ENCODE measurements around the gene ACLY.

ACLY gene

DNA sequence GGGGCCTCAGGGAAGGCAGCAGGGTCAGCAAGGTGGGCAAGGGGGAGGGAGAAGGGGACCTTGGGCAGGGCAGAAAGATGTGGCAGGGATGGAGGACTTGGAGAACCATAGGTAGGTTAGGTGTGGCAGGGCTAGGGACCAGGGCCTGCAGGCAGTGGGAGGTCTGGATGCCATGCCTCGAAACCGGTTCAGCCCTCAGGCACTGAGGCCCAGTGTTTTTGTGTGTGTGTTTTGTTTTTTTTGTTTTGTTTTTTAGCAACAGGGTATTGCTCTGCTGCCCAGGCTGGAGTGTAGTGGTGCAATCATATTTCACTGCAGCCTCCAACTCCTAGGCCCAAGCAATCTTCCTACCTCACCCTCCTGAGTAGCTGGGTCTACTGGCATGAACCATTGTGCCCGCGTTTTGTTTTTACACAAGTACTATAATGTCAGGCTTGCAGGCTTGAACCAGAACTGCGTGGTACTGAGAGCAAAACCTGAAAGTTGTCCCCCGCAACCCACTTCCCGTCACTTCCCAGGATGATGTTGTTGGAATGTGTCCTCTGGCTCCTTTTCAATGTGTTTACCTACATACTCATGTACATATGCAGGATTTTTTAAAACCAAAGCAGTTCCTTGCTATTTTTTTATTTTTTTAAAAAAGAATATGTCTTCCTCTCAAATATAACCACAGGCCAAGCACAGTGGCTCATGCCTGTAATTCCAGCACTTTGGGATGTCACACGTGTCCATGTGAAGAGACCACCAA, 24.0 kb upstream of the ACLY start:
- Histone ChIP-seq H3K36me3 (peaks cover under 1% of the 10 kb centered on the region), H3K4me3 (ENCODE audit: low read depth, low read length) (no peak overlapping the region), H3K9me3 (no peaks in the 10 kb centered on the region), H3K4me1 (peaks cover 17% of the 10 kb centered on the region), H3K27me3 (no peaks in the 10 kb centered on the region)
- TF ChIP-seq, protein P1, sequence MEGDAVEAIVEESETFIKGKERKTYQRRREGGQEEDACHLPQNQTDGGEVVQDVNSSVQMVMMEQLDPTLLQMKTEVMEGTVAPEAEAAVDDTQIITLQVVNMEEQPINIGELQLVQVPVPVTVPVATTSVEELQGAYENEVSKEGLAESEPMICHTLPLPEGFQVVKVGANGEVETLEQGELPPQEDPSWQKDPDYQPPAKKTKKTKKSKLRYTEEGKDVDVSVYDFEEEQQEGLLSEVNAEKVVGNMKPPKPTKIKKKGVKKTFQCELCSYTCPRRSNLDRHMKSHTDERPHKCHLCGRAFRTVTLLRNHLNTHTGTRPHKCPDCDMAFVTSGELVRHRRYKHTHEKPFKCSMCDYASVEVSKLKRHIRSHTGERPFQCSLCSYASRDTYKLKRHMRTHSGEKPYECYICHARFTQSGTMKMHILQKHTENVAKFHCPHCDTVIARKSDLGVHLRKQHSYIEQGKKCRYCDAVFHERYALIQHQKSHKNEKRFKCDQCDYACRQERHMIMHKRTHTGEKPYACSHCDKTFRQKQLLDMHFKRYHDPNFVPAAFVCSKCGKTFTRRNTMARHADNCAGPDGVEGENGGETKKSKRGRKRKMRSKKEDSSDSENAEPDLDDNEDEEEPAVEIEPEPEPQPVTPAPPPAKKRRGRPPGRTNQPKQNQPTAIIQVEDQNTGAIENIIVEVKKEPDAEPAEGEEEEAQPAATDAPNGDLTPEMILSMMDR (IDR thresholded peaks at IDR 0.05; ENCODE audit: low read depth, low read length), result no peak
- no peak for DNase-seq

DNA sequence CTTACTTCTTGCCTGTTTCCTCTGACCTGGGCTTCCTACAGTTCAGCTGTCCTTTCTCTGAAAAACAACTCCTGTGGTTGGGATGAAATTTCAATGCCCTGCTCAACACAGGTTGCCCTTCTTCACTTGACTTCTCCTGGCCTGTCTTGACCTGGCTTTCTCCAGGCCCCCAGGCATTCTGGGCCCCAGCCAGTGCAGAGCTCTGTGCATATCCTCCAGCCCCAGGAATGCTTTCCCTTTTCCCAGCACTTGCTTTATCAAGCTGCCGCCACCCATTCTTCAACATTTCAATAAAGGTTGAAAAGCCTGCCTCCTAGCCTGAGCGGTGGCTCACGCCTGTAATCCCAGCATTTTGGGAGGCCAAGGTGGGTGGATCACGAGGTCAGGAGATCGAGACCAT, 22.4 kb upstream of the ACLY start:
- Histone ChIP-seq H3K9me3 (no peaks in the 10 kb centered on the region), H3K4me3 (ENCODE audit: low read depth, low read length) (no peak overlapping the region), H3K4me1 (peaks cover 20% of the 10 kb centered on the region), H3K36me3 (peaks cover 11% of the 10 kb centered on the region), H3K27me3 (no peaks in the 10 kb centered on the region)
- TF ChIP-seq, protein P1 (IDR thresholded peaks at IDR 0.05; ENCODE audit: low read depth, low read length), result no peak
- no peak for DNase-seq

DNA sequence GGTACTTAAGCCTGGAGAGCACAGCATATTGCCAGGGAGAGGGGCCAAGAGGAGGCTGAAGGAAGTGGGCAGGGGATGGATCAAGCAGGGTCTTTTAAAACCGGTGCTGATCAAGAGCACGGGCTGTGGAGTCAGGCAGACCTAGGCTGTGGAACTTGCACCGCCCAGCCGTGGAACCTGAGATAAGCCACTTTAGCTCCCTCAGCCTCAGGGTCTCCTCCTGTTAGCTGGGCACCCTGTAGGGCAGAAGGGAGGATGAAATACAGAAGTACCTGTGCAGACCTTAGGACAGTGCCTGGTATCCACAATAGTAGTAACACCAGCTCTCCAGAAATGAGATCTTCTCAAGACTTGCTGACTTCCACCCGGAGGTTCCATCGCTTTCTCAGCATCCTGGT, 20.9 kb upstream of the ACLY start:
- TF ChIP-seq, protein P1 (IDR thresholded peaks at IDR 0.05; ENCODE audit: low read depth, low read length), result no peak
- no peaks in the 10 kb centered on the region for H3K9me3 ChIP-seq
- peaks cover 20% of the 10 kb centered on the region for H3K4me1 ChIP-seq
- no peaks in the 10 kb centered on the region for H3K27me3 ChIP-seq
- peaks cover 22% of the 10 kb centered on the region for H3K36me3 ChIP-seq
- DNase-seq, result no peak
- no peak overlapping the region for H3K4me3 ChIP-seq (ENCODE audit: low read depth, low read length)

GRCh38 chr17:41939044-41939692, 20.4 kb upstream of the ACLY start:
- H3K4me1 ChIP-seq, result peaks cover 20% of the 10 kb centered on the region
- no peaks in the 10 kb centered on the region for H3K27me3 ChIP-seq
- H3K36me3 ChIP-seq, result peaks cover 22% of the 10 kb centered on the region
- TF ChIP-seq, protein P1 (IDR thresholded peaks at IDR 0.05; ENCODE audit: low read depth, low read length), result no peak
- no peaks in the 10 kb centered on the region for H3K9me3 ChIP-seq
- no peak for DNase-seq
- H3K4me3 ChIP-seq (ENCODE audit: low read depth, low read length), result no peak overlapping the region

DNA sequence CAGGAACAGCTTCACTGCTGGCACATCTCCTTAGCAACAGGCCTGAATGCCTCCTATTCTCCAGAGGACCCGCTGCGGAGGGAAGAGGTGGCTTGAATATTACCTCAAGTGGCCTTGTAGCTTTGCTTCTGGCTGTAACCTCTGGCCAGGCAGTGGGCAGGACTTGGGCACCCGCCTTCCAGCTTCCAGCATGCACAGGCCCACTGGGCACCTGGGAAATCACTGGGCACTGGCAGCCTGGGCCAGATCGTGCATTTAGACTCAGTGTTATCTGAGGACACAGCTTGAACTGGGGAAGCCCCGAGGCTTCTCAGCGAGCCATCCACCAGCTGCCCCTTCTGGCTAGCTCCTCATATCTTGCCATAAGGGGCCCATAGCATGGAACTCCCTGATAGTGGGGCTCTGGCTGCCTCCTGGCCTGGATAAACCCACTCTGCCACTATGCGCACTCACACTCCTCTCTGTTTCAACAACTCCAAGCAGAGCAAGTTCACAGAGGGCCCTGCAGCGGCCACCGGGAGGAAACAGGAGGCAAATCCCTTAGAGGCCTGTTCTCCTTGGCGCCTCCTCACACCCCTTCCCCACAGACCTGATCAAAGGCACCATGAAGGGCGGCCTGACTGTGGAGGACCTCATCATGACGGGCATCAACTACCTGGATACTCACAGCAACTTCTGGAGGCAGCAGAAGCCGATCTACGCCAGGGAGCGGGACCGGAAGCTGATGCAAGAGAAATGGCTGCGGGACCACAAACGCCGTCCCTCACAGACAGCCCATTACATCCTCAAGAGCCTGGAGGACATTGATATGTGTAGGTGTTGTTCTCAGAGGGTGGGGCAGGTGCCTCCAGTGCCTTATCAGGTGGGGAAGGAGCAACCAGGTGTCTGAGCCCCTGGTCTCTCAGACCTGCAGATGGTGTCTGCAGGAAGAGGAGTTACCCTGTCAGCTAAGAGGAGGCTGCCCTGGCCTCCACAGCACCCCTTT, 19.5 kb upstream of the ACLY start:
- Histone ChIP-seq H3K4me3 (ENCODE audit: low read depth, low read length) (no peak overlapping the region), H3K27me3 (no peaks in the 10 kb centered on the region), H3K9me3 (no peaks in the 10 kb centered on the region), H3K36me3 (peaks cover 22% of the 10 kb centered on the region), H3K4me1 (peaks cover 20% of the 10 kb centered on the region)
- DNase-seq, result peak; percentile 70
- TF ChIP-seq, protein P1 (IDR thresholded peaks at IDR 0.05; ENCODE audit: low read depth, low read length), result no peak
